GM19193 (cell line): ENCODE measurements around the gene KANSL1L.

Source experiments
- POLR2A ChIP-seq: IDR thresholded peaks from 4 replicates; pipeline ENCODE4 v1.6.1; 2011; ENCODE audit not compliant: insufficient read depth, insufficient read length; ENCODE audit errors: extremely low read depth

KANSL1L gene

DNA sequence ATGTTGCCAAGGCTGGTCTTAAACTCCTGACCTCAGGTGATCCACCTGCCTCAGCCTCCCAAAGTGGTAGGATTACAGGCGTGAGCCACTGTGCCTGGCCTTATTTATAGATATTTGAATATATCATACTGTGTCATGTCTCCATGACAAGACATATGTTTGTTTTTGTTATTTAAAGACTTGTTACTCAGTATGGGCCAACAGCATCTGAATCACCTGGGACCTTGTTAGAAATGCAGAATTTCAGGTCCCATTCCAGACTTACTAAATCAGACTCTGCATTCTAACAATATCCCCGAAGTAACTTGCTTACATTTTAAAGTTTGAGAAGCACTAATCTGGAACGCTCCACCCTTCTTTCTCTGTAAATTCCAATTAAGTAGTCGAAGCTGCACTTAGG is 135.5 kb downstream of the KANSL1L start:
- no peak for TF ChIP-seq POLR2A

DNA sequence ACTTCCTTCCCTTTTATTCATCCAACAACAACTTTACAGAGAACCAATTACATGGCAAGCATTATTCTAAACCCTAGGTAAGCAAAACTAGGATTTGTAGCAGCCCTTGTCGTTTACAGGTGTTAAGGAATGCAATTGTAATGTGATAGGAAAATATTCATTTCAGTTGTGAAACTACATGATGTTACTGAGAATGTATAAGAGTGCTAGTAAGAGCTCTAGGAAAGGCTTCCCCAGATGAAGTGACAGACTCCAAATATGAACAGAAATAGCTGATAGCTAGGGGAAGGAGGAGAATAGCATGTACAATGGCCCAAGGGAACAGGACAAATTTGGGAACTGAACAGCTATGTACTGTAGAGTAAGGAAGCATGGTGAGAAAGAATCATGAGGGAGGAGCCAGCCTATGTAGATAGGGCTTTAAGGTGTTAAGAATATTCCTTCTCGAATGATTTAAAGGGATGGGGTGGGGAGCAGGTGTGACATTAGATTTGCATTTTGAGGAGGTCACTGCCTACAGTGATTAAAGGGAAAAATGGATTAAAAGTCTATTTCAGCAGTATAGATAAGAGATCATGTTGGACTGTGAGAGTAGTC is 137.0 kb downstream of the KANSL1L start:
- TF ChIP-seq POLR2A = no peak

DNA sequence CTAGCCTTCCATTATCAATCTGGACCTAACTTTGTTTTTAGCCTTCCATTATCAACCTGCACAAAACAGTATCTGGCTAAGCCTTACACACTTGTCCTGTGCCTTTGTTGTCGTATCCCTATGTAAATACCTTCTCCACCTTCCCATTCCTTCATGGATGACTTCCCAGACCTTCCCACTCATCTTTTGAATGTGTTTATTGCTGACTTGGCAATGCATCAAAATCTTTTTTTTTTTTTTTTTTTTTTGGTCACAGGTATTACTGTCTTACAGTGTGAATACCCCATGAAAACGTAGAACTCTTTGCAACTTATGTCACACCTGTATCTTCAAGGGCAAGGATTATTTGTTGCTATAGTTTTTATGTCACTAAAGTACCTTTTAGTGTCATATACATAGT is 143.0 kb downstream of the KANSL1L start:
- no peak for TF ChIP-seq POLR2A

DNA sequence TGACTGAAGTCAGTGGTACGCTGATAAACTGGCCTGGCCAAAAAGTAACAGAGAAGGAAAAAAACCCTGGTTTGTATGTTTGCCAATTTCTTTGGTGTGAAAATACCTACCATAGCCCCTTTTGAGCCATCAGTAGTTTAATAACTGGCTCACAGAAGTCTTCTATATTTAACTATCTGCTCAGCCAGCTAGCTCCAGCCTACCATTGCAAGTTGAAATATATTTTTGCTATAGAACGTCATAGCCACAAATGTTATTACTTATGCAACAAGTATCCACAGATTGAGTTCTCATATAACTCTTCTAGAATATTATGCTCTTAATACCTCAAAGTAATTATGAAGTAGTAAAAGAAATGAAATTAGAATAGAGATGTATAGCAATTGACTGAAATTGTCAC is 143.6 kb downstream of the KANSL1L start:
- TF ChIP-seq POLR2A = no peak

DNA sequence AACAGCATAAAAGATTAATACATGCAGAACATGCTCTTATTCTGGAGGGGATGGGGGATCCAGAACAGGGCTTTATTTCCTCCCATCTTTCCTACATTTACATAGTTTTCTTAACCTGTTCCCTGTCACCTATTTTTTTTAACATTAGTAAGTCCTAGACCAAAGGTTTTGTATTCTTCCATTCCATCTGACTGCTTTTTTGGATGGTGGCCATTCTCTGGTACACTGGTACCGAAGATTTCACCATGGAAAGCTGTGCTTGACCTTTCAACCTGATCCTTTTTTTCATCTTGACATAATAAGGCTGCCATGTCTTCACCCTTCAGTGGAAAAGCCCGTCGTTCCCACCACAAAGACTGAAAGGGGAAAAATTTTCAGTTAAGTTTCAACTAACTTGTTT is 148.4 kb downstream of the KANSL1L start:
- TF ChIP-seq POLR2A = no peak

DNA sequence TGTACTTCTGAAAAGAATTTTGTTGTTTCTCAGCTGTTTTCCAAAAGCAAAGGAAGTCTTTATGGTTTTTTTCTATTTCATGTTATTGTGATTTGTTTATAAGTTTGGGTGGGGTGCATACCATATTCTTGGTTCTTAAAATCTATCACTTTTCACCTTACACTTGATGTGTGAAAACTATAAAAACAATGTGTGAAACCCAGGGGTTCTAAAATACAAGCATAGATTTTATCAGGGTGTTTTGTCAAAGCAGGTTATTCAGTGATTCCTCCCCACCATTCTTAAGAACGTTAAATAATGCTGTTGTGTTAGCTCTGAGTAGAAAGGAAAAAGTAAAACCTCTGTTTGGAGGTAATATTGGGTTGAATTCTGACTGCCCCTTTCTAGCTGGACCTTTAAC is 151.1 kb downstream of the KANSL1L start:
- TF ChIP-seq POLR2A = no peak

DNA sequence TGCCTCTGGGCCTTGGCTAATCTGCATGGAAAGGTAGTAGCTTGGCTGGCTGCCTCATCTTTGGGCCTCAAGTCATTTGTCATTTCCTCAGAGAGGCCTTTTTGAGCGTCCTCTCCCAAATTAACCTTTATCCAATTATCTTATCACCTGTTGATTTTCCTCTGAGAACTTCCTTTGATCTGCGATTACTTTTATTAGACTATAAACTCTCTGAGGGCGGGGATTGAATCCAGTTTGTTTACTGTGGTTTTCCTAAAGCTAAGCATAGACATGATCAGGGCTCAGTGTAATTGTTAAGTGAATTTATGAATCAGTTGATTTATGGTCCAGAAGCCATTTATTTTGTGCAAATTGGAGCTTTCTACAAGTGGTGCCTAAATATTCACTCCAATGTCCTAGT is 161.3 kb downstream of the KANSL1L start:
- no peak for TF ChIP-seq POLR2A

DNA sequence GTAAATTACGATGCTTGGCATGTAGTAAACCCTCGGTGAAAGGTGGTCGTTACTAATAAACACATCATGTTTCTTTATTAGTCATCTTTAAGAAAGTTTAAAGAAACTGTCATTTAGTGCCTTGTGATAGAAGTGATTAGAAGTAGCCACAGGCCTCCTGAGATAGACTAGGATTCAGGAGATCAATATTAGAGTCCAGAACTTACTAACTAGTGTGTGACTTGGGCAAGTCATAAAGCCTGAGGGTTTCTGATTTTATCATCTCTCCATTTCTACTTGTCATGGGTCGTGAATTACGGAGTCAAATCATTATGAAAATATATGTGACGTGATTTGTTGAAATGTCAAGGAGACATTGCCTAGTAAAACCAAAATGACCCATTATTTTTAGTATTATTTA is 162.1 kb downstream of the KANSL1L start:
- no peak for TF ChIP-seq POLR2A

DNA sequence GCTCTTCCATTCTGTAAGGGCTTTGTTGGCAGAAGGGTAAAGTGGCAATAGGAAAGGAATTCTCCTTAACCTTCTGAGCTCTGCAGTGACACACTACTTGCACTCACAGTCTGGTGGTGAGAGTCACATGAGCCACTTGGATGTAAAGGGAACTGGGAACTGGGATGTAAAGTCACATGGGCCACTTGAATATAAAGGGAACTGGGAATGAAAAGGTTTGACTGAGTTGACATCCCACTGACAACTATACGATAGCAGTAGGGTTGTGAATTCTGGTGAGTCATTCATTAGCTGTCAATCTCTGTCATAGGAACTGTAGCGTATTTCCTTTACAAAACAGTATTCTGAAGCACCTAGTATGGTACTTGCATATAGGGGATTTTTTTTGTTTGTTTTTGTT is 163.3 kb downstream of the KANSL1L start:
- TF ChIP-seq POLR2A = no peak

DNA sequence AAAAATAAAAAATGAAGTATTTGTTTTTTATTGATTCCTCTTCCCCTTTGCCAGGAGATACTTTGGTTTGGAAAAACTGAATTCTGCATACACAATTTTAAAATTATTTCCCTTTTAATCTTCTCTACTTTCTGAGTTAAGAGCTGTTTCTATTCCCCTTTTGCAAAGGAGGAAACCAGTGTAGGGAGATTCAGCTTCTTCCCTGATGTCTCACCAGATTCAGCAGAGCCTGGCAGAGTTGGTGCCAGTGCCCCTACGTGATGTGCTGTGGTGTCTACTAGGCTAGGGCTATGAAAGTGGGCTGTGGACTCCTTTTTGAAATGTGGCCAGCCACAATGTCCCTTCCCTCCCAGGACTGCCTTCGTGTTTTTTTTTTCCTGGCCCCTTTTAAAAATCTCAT is 166.3 kb downstream of the KANSL1L start:
- TF ChIP-seq POLR2A = no peak

DNA sequence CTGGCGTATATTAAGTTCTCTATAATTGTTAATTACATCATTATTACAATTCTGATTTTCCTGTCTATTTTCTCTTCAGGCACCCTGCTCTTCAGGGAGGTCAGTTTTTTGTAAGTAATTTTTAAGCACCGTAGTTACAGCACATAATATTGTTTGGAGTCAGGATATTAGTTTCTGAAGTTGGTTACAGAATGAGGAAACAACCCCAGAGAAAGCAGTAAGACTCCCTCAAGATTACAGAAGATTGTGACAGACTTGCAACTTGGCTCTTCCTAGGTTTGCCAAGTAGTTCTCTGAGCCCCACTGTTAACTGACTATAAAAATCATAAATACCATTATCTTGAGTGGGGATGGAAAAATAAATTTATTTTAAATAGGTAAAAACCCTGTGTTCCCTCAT is 167.8 kb downstream of the KANSL1L start:
- no peak for TF ChIP-seq POLR2A

DNA sequence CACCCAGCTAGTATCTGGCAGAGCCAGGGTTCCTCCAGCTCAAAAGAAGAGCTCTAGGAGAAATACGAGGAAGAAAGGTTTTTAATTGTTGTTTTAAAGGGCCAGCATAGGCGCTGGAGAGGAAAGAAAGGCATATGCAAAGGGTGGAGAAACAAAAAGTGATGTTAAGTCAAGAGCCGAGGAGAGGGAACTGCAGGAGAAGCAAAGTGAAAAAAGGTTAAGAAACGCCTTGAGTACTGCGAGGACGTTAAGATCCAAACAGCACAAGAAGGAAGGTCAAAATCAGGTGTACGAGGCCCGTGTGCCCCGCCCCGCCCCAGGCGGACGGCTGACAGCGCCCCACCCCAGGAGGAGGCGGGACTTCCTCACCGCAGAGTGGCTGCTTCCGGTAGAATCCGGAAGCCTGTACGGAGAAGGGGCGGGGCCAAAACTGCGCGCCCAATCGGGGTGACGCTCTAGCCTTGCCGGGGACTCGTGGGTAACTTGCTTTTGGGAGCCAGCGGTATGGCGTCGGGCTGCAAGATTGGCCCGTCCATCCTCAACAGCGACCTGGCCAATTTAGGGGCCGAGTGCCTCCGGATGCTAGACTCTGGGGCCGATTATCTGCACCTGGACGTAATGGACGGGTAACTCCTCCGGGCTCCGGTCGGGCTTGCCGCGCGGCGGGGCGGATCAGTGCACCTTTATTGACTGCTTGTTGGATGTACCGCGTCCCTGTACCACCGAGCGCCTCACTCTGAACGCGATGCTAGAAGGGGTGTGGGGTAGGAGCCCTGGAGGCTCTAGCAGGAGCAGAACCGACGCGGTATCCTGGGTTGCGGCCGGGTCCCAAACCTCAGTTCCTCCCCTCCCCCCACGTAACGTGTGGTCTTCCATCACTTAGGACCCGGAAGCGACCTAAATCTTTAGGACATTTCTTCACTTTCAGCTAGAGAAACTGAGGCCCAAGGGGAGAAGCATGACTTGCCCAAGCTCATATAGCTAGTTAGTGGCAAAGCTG is 168.8 kb downstream of the KANSL1L start, which contains the start of gene RPE:
TSS of gene RPE (plus strand) at position 481 of the 1,000 bp plus-strand sequence. CDS start at position 505, 24 bp downstream.
- peak; percentile 81 for TF ChIP-seq POLR2A

DNA sequence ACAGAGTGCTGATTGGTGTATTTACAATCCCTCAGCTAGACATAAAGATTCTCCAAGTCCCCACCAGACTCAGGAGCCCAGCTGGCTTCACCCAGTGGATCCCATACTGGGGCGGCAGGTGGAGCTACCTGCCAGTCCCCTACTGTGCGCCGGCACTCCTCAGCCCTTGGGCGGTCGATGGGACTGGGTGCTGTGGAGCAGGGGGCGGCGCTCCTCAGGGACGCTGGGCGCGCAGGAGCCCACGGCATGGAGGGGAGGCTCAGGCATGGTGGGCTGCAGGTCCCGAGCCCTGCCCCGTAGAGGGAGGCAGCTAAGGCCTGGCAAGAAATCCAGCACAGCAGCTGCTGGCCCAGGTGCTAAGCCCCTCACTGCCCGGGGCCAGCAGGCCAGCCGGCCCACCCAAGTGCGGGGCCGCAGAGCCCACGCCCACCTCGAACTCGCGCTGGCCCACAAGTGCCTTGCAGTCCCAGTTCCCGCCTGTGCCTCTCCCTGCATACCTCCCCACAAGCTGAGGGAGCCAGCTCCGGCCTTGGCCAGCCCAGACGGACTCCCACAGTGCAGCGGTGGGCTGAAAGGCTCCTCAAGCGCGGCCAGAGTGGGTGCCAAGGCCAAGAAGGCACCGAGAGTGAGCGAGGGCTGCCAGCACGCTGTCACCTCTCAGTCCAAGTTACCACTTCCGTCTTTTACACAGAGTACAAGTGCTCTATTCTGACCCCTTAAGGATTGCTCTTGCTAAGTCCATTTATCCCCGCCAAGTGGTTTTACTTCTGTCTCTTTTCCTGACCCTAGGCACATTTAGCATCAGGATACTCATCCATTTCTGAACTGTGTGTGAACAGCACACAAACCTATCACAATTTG is 170.5 kb downstream of the KANSL1L start:
- no peak for TF ChIP-seq POLR2A

DNA sequence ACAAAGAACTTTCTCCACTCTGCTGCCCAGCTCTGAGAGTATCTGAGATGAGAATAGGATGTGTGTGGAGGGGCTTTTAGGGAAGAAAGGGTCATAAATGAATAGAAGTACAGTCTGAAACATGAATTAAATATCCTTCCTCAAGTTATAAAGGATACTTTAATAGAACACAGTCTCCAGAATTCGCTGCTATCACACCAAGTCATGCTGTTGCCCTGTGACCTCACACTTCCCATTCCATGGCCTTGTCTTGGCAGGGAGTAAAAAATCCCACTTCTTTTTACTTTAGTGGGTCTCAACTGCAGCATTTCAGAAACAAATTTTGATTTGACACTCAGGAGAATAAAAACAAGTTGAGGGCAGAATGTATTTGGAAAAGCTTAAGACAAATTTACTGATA is 172.6 kb downstream of the KANSL1L start:
- TF ChIP-seq POLR2A = no peak

DNA sequence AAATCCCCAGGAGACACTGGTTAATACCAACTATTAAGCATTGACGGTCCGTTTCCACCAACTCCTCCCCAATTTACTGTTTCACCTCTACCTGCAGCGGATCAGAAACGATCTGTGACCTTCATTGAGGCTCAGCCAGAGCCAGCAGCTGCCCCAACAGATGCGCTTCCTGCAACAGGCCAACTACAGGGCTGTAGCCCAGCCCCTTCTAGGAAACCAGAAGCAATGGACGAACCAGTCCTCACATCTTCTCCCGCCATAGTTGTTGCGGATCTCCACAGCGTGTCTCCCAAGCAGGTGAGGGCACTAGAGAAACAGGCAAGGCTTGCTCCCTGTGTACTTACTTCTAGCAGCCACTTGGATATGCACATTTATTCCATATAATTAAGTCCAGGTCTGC is 177.2 kb downstream of the KANSL1L start:
- TF ChIP-seq POLR2A = no peak
